AG09319 (cell line): ENCODE data around the gene NRGN.

Experiments
- DNase-seq: peaks from one replicate; pipeline ENCODE4 v3.0.0-alpha.2; 2010; ENCODE audit warnings: low read depth; ENCODE audit errors: extremely low read depth
- TF ChIP-seq, protein P1 (sequence below): IDR thresholded peaks from 2 replicates; pipeline ENCODE4 v1.5.1; 2011; ENCODE audit warnings: low read depth, mild to moderate bottlenecking, inconsistent platforms, low read length, moderate library complexity

NRGN gene

DNA sequence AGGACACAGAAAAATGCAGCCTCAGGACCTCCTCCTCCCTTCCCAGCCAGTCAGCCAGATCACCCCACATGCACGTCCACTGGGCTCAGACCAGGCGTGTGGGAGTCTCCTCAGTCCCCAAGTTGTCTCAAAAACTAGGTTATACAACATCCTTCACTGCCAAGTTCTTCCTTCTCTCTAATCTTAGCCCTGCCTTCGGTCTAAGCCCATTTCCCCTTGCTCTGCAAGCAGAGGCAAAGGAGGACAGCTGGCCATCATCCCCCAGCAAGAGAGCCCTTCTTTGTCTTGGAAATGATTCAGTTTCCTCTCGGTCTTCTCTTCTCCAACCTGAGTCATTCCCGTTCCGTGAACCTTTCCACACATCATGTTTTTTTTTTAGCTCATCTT is 14.0 kb upstream of the NRGN start:
- TF ChIP-seq, protein P1, sequence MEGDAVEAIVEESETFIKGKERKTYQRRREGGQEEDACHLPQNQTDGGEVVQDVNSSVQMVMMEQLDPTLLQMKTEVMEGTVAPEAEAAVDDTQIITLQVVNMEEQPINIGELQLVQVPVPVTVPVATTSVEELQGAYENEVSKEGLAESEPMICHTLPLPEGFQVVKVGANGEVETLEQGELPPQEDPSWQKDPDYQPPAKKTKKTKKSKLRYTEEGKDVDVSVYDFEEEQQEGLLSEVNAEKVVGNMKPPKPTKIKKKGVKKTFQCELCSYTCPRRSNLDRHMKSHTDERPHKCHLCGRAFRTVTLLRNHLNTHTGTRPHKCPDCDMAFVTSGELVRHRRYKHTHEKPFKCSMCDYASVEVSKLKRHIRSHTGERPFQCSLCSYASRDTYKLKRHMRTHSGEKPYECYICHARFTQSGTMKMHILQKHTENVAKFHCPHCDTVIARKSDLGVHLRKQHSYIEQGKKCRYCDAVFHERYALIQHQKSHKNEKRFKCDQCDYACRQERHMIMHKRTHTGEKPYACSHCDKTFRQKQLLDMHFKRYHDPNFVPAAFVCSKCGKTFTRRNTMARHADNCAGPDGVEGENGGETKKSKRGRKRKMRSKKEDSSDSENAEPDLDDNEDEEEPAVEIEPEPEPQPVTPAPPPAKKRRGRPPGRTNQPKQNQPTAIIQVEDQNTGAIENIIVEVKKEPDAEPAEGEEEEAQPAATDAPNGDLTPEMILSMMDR = no peak
- no peak for DNase-seq

DNA sequence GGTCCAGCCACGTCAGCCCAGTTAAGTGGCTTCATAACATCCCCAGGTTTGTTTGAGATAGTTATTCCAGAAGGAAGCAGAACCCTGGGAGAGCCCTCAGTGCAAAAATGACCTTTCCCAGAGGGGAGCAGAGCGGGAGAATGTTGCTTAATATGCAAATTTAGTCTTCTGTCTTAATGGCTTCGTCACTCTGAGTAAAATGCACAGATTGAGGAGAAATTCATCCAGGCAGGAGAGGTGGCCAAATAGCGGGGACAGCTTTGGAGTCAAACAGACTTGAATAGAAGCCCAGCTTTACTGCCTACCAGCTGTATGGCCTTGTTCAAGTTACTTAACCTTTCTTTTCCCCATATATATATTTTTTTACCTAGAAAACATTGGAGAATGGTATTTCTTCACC is 12.3 kb upstream of the NRGN start:
- DNase-seq = no peak
- TF ChIP-seq, protein P1 = no peak

DNA sequence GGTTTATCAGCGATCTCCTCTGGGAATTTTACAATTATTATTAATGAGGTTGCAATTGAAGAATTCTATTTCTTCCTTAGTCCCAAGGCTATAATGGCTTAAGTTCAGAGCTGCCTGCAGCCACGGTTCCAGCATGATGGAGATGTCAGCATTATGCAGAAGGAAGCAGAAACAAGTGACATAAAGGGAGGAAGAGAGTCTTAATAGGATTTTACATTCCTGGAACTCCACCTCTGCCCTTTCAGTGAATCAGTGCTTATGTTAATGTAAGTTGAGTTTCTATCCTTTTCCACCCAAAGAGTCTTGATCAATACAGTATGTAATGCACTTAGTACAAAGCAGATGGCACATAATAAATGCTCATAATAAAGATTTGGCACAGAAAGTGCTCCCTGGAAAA is 11.6 kb upstream of the NRGN start:
- no peak for DNase-seq
- TF ChIP-seq, protein P1 = no peak

DNA sequence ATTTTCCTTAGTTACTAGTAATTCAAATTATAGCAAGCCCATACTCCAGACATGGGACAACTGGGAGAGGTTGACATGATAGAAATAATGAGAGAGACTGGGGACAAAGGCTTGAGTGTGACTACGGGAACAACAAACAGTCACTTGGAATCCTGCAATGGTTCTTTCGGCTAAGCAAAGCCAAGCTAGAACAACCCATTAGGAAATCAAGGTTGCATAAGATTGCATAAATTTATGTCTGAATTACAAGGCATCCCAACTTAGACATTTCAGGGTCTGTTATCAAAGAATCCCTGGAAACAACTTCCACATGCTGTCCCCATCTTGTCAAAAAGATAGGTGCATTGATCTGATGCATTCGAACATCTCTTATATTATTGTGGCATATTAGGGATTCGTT is 10.2 kb upstream of the NRGN start:
- TF ChIP-seq, protein P1 = no peak
- no peak for DNase-seq

DNA sequence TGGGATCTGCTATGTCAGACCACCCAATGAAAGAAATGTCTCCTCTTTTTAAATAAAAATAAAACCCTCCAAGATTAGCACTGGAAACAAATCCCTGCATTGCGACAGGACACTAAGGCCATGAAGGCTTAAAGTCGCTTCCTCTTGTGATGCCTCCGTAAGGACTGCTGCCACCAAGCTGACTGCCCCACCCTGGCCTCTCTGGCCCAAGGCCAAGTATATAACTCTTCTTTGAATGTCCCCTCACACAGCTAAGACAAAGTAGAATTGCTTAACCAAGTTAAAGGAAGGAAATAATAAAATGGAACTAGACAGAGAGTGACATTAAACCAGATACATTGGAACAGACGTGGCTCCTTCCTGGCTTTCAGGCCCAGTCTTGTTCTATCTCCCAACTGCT is 7.5 kb upstream of the NRGN start:
- no peak for DNase-seq
- TF ChIP-seq, protein P1 = no peak

DNA sequence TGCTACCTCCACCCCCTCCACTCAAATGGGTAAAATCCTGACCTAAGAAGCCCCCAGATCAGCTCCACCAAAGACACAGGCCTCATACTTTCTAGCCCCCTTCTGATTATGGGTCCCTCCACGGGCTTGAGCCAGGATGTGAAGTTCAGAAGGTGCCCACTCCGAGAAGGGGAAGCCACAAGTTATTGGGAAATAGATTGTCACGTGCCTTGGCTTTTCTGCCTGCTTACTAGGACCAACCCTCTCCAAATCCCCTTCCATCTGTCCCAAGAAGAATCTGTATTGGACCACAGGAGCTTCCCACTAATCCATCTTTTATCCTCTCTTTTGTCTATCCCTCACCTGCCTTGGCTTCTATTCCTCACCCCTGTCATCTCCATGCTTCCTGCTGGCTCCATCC is 3.0 kb upstream of the NRGN start:
- TF ChIP-seq, protein P1 = no peak
- DNase-seq = no peak

DNA sequence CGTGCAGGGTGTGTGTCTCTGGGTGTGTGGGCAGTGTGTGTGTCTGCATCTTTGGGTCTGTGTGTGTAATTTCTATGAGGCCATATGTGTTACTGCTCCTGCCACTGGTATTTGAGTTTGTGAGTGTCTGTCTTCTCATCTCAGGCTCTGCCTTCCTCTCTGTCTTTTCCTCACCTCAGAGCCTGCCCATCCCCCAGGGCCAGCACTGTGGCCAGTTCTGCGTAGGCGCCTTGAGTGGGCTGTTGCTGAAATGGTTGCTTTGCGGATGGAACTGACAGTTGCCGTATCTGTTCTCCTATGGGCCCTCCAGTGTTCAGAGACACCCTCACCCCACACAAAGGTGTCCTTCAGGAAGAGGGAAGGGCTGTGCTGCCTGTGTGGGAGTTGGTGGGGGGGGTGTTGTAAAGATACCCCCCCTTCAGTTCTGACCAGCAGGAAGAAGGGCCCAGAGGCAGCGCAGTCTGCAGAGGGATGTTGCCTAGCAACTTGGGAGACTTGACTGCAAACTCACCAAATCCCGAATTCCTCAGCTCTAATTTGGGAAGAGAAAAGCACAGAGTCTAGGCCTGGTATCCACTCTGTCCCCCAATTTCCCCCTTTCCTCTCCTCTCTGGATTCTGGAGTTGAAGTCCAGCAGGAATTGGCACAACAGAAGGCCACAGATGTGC is 2.0 kb upstream of the NRGN start:
- no peak for DNase-seq
- TF ChIP-seq, protein P1 = no peak
